Fibroblast of lung (primary cell): ENCODE results near the gene MSANTD1. TPM values are rescaled to one million over a fixed set of nuclear protein-coding genes. Genes with fewer than 3 reads are reported as not detected.

Experiments used
- DNase-seq, 2 donors: peaks; one replicate each; pipeline versions ENCODE4 v3.0.0 to v3.0.0-alpha.2; 2010; ENCODE audit warnings: low read depth in 2 of 2
- H2AFZ ChIP-seq: 2 replicates; pipeline ENCODE4 v1.5.1; 2012; ENCODE audit warnings: low read length, control low read depth, inconsistent platforms
- H3K27ac ChIP-seq: 2 replicates; pipeline ENCODE4 v1.5.1; 2011; ENCODE audit warnings: low read length, control low read depth; ENCODE audit not compliant: insufficient read depth
- H3K27me3 ChIP-seq: 2 replicates; pipeline ENCODE4 v1.5.1; 2011; ENCODE audit warnings: mild to moderate bottlenecking, low read length; ENCODE audit not compliant: control insufficient read depth, insufficient read depth
- H3K36me3 ChIP-seq: 2 replicates; pipeline ENCODE4 v1.5.1; 2011; ENCODE audit warnings: low read length; ENCODE audit not compliant: control insufficient read depth, insufficient read depth
- H3K4me1 ChIP-seq: 2 replicates; pipeline ENCODE4 v1.5.1; 2011; ENCODE audit warnings: low read length; ENCODE audit not compliant: control insufficient read depth, insufficient read depth; ENCODE audit errors: extremely low read depth
- H3K4me2 ChIP-seq: 2 replicates; pipeline ENCODE4 v1.5.1; 2011; ENCODE audit warnings: low read length, control low read depth; ENCODE audit not compliant: insufficient read depth; ENCODE audit errors: extremely low read depth
- H3K4me3 ChIP-seq, 4 experiments: fragments of 200-600 bp in 1 of 4; sonication (generic) in 1 of 4; replicated peaks in 1 of 4; 2 replicates each; pipeline ENCODE4 v1.5.1; 2011 to 2016; ENCODE audit warnings: low read length in 4 of 4, low read depth in 3 of 4, mild to moderate bottlenecking in 3 of 4, control low read depth in 2 of 4, inconsistent platforms in 1 of 4, mixed read lengths in 1 of 4; ENCODE audit not compliant: insufficient read depth in 1 of 4; ENCODE audit errors: control extremely low read depth in 1 of 4
- H3K79me2 ChIP-seq: 2 replicates; pipeline ENCODE4 v1.5.1; 2012; ENCODE audit warnings: mild to moderate bottlenecking, low read length, inconsistent platforms; ENCODE audit not compliant: control insufficient read depth, insufficient read depth
- H3K9ac ChIP-seq: 2 replicates; pipeline ENCODE4 v1.5.1; 2011; ENCODE audit warnings: mild to moderate bottlenecking, low read length, control low read depth; ENCODE audit not compliant: insufficient read depth
- H3K9me3 ChIP-seq: 2 replicates; pipeline ENCODE4 v1.5.1; 2012; ENCODE audit warnings: low read depth, low read length; ENCODE audit not compliant: control insufficient read depth, insufficient read depth
- H4K20me1 ChIP-seq: 2 replicates; pipeline ENCODE4 v1.5.1; 2011; ENCODE audit warnings: low read length; ENCODE audit not compliant: control insufficient read depth, insufficient read depth; ENCODE audit errors: extremely low read depth
- CTCF ChIP-seq, 2 donors: IDR thresholded peaks in 1 of 2; conservative IDR thresholded peaks in 1 of 2; 1 replicate in 1 of 2; 2 replicates in 1 of 2; pipeline ENCODE4 v1.5.1; 2011 to 2012; ENCODE audit warnings: low read length in 2 of 2, control low read depth in 1 of 2, inconsistent platforms in 1 of 2, low read depth in 1 of 2, mild to moderate bottlenecking in 1 of 2
- EZH2 ChIP-seq: IDR thresholded peaks from 2 replicates; pipeline ENCODE4 v1.5.1; 2012; ENCODE audit warnings: low read length, control low read depth, mild to moderate bottlenecking; ENCODE audit errors: missing control alignments
- polyA plus RNA-seq, 2 donors: library from polyadenylated mRNA; depleted of rRNA in 1 of 2; stranded (reverse) in 1 of 2; unstranded in 1 of 2; fragments of >200 nt; gene quantifications; 2 replicates each; pipeline ENCODE4 v1.2.1, GENCODE V29; 2011 to 2012; ENCODE audit warnings: missing spikeins in 1 of 2
- total RNA-seq: library from RNA; depleted of rRNA; stranded (reverse); fragments of >200 nt; gene quantifications from 2 replicates; pipeline ENCODE4 v1.2.1, GENCODE V29; 2014

MSANTD1 gene
- total and polyA plus RNA-seq, 2 donors (not counting 1 experiment from before 2014, with no cell fraction given): 0.50 TPM; not detected in 1

DNA sequence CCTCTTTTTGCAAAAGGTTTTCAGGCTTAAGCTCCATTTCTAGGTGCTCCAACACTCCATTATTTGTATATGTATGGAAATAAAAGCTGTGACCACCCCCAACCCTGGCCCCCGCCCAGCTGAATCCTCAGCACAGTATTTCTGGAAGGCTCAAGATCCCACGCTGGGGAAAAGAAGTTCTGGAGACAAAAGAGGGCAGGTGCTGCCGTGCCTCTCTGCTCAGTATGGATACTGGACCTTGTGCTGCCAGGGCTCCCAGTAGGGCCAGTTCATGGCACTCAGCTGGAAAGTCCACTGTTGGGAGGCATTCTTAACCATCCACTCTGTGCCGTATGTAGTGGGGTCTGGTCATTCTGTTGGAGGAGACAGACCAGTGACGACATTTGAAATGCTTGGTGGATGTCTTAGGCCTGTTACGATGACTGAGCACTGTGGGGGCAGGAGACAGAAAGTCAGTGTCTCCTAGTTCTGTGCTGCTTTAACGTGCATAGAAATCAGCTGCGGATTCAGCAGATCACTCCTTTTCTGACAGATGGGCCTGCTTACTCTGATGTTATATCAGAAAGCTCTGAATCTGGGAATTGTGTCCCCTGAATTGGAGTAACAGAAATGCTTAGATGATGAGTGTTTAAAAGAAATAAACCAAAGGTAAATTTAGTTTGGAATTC, 48.4 kb upstream of the MSANTD1 start:
- H4K20me1 ChIP-seq: no peaks in the 10 kb centered on the region
- no peaks in the 10 kb centered on the region for H3K79me2 ChIP-seq
- H3K27ac ChIP-seq: no peak overlapping the region
- peaks cover 7% of the 10 kb centered on the region for H3K4me1 ChIP-seq
- no peak for DNase-seq
- no peak overlapping the region for H3K9ac ChIP-seq
- H2AFZ ChIP-seq: no peak overlapping the region
- no peaks in the 10 kb centered on the region for H3K9me3 ChIP-seq
- H3K36me3 ChIP-seq: peaks cover 8% of the 10 kb centered on the region
- TF ChIP-seq CTCF (conservative IDR thresholded peaks at IDR 0.05 in 1 of 2, IDR thresholded peaks at IDR 0.05 in 1 of 2; ENCODE audit: low read depth in 1 of 2, low read length in 2 of 2): no peak
- TF ChIP-seq EZH2: no peak
- no peak overlapping the region for H3K4me3 ChIP-seq
- no peak overlapping the region for H3K4me2 ChIP-seq
- H3K27me3 ChIP-seq: no peaks in the 10 kb centered on the region

DNA sequence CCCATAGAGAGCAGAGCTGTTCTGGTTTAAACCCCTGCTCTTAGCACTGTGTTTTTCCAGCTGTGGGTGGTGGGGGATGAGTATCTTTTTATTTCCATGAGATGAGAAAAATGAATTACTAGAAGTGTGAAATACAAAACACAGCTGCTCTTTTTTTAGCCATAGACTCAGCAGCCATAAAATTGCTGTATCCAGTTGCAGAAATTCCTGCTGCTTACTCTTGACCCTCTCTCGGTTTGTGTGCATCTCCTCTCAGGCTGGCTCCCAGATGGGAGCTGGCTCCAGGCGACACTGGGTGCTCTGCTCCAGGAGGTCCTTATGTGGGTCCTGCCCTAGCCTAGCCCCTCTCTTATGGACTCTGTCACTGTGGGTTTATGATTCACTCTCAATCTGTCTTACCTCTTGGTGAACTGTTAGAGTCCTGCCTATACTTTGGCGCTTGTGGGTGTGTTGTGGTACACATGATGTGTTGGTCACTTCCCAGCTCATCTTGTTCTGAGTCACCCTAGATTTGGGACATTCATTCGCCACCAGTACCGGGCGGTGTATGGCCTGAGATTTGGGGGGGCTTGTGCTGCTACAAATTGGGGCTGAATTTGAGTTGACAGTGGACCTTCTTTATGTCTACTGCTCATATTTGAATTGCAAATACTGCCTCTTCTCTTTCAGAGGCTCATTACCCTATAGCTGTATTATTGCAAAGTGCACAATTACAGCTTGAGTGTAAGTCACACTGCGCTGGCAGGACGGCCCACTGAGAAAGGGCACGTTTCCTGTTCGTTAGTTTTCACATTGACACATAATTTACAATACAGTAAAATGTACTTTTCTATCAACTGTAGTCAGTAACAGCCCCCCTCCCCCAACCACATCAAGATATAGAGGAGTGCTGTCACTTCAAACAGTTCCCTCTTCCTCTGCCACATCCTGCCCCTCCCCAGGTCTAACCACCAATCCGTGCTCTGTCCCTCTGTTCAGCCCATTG, 46.9 kb upstream of the MSANTD1 start:
- no peaks in the 10 kb centered on the region for H3K79me2 ChIP-seq
- H3K27ac ChIP-seq: no peak overlapping the region
- DNase-seq: peak; percentile 74 to 81
- H2AFZ ChIP-seq: no peak overlapping the region
- H3K9me3 ChIP-seq: no peaks in the 10 kb centered on the region
- H4K20me1 ChIP-seq: no peaks in the 10 kb centered on the region
- no peak overlapping the region for H3K4me3 ChIP-seq
- TF ChIP-seq CTCF (conservative IDR thresholded peaks at IDR 0.05 in 1 of 2, IDR thresholded peaks at IDR 0.05 in 1 of 2; ENCODE audit: low read depth in 1 of 2, low read length in 2 of 2): no peak
- TF ChIP-seq EZH2: no peak
- no peaks in the 10 kb centered on the region for H3K27me3 ChIP-seq
- H3K36me3 ChIP-seq: peaks cover 5% of the 10 kb centered on the region
- H3K4me1 ChIP-seq: peaks cover 7% of the 10 kb centered on the region
- no peak overlapping the region for H3K9ac ChIP-seq
- H3K4me2 ChIP-seq: no peak overlapping the region
